ENCODE measurements around the gene HOXA4.

The HOXA4 gene

GRCh38 chr7:27112361-27112760 is 18.2 kb downstream of the HOXA4 start:
- DNase-seq = no peak
- no peak for TF ChIP-seq CTCF (IDR thresholded peaks at IDR 0.05; ENCODE audit: low read depth, low read length)
- Histone ChIP-seq H3K36me3 (no peaks in the 10 kb centered on the region), H3K27me3 (peaks cover 95% of the 10 kb centered on the region), H3K4me1 (no peaks in the 10 kb centered on the region), H3K9me3 (no peaks in the 10 kb centered on the region), H3K4me3 (ENCODE audit: low read depth, low read length) (no peak overlapping the region)

GRCh38 chr7:27111751-27112277 is 18.7 kb downstream of the HOXA4 start:
- H3K36me3 ChIP-seq = no peaks in the 10 kb centered on the region
- DNase-seq = no peak
- no peaks in the 10 kb centered on the region for H3K4me1 ChIP-seq
- peaks cover 95% of the 10 kb centered on the region for H3K27me3 ChIP-seq
- no peak for TF ChIP-seq CTCF (IDR thresholded peaks at IDR 0.05; ENCODE audit: low read depth, low read length)
- no peak overlapping the region for H3K4me3 ChIP-seq (ENCODE audit: low read depth, low read length)
- H3K9me3 ChIP-seq = no peaks in the 10 kb centered on the region

GRCh38 chr7:27111042-27111750 is 19.4 kb downstream of the HOXA4 start:
- Histone ChIP-seq H3K9me3 (no peaks in the 10 kb centered on the region), H3K27me3 (peaks cover 95% of the 10 kb centered on the region), H3K36me3 (no peaks in the 10 kb centered on the region), H3K4me3 (ENCODE audit: low read depth, low read length) (no peak overlapping the region), H3K4me1 (no peaks in the 10 kb centered on the region)
- DNase-seq = no peak
- no peak for TF ChIP-seq CTCF (IDR thresholded peaks at IDR 0.05; ENCODE audit: low read depth, low read length)

GRCh38 chr7:27110186-27111031 is 20.1 kb downstream of the HOXA4 start:
- Histone ChIP-seq H3K27me3 (peaks cover 95% of the 10 kb centered on the region), H3K4me3 (ENCODE audit: low read depth, low read length) (no peak overlapping the region), H3K36me3 (no peaks in the 10 kb centered on the region), H3K9me3 (no peaks in the 10 kb centered on the region), H3K4me1 (no peaks in the 10 kb centered on the region)
- no peak for DNase-seq
- TF ChIP-seq CTCF (IDR thresholded peaks at IDR 0.05; ENCODE audit: low read depth, low read length) = no peak

GRCh38 chr7:27109466-27110185 is 20.9 kb downstream of the HOXA4 start:
- no peak overlapping the region for H3K4me3 ChIP-seq (ENCODE audit: low read depth, low read length)
- no peak for DNase-seq
- H3K9me3 ChIP-seq = no peaks in the 10 kb centered on the region
- no peaks in the 10 kb centered on the region for H3K36me3 ChIP-seq
- TF ChIP-seq CTCF (IDR thresholded peaks at IDR 0.05; ENCODE audit: low read depth, low read length) = no peak
- H3K4me1 ChIP-seq = no peaks in the 10 kb centered on the region
- H3K27me3 ChIP-seq = peaks cover 96% of the 10 kb centered on the region
